Stimulated activated effector memory CD8-positive, alpha-beta T cell treated with anti-CD3 and anti-CD28 coated beads, Interleukin-12 subunit alpha, Interleukin-12 subunit beta, amount 100 ng/mL, for 72 hours (primary cell): Measurements from ENCODE around the gene MT1X.
"Not testable (repeated sequence)": the region's sequence is repeated elsewhere in the genome, so short reads cannot be mapped to it uniquely, and the experiment has no call there.

Experiments
- ATAC-seq: fragments of 150-1000 bp; cut with Tn5 transposase; 2 replicates; pipeline ENCODE4 v1.10.0; 2021
- DNase-seq, 2 donors: peaks; one replicate each; pipeline ENCODE4 v3.0.0; 2021 to 2022; ENCODE audit warnings: low spot score in 2 of 2
- H3K27ac Mint-ChIP-seq: one replicate; pipeline ENCODE4 v1.8.0; 2022; ENCODE audit warnings: mild to moderate bottlenecking, mixed read lengths
- H3K36me3 Mint-ChIP-seq: one replicate; pipeline ENCODE4 v1.8.0; 2022; ENCODE audit warnings: mild to moderate bottlenecking, mixed read lengths
- H3K4me1 Mint-ChIP-seq: one replicate; pipeline ENCODE4 v1.8.0; 2022; ENCODE audit warnings: mixed read lengths
- H3K4me3 Mint-ChIP-seq: one replicate; pipeline ENCODE4 v1.8.0; 2022; ENCODE audit warnings: mild to moderate bottlenecking, mixed read lengths
- H3K9me3 Mint-ChIP-seq: one replicate; pipeline ENCODE4 v1.8.0; 2022; ENCODE audit warnings: mixed read lengths

MT1X gene

GRCh38 chr16:56709443-56710040 is 27.3 kb downstream of the MT1X start:
- no peaks in the 10 kb centered on the region for H3K36me3 Mint-ChIP-seq
- peaks cover 36% of the 10 kb centered on the region for H3K4me1 Mint-ChIP-seq
- H3K4me3 Mint-ChIP-seq: peak overlapping the region; percentile 70
- ATAC-seq (peak; percentile 48), DNase-seq (no peak)
- H3K9me3 Mint-ChIP-seq: no peaks in the 10 kb centered on the region
- peak overlapping the region; percentile 88 for H3K27ac Mint-ChIP-seq

- H3K9me3 Mint-ChIP-seq: no peaks in the 10 kb centered on the region
Measured at GRCh38 chr16:56710181-56710737, 28.0 kb downstream of the MT1X start.

GRCh38 chr16:56711862-56712261 is 29.6 kb downstream of the MT1X start:
- peaks cover 36% of the 10 kb centered on the region for H3K4me1 Mint-ChIP-seq
- no peaks in the 10 kb centered on the region for H3K36me3 Mint-ChIP-seq
- H3K27ac Mint-ChIP-seq: peak overlapping the region; percentile 11
- H3K9me3 Mint-ChIP-seq: no peaks in the 10 kb centered on the region
- DNase-seq (no peak), ATAC-seq (no peak)
- no peak overlapping the region for H3K4me3 Mint-ChIP-seq

More at GRCh38 chr16:56710181-56710737, 28.0 kb downstream of the MT1X start:
- DNase-seq (no peak), ATAC-seq (peak; percentile 48)
- H3K4me3 Mint-ChIP-seq: peak overlapping the region; percentile 70
- peak overlapping the region; percentile 88 for H3K27ac Mint-ChIP-seq
- H3K4me1 Mint-ChIP-seq: peaks cover 36% of the 10 kb centered on the region
- no peaks in the 10 kb centered on the region for H3K36me3 Mint-ChIP-seq

- Mint-ChIP-seq H3K36me3 (no peaks in the 10 kb centered on the region), H3K9me3 (no peaks in the 10 kb centered on the region), H3K4me3 (no peak overlapping the region), H3K27ac (no peak overlapping the region), H3K4me1 (peaks cover 26% of the 10 kb centered on the region)
- ATAC-seq: no peak
- DNase-seq: no peak
Measured at GRCh38 chr16:56713794-56714193, 31.5 kb downstream of the MT1X start.

- Mint-ChIP-seq H3K9me3 (no peaks in the 10 kb centered on the region), H3K4me1 (peaks cover 13% of the 10 kb centered on the region), H3K4me3 (no peak overlapping the region), H3K27ac (no peak overlapping the region), H3K36me3 (no peaks in the 10 kb centered on the region)
- ATAC-seq (no peak), DNase-seq (no peak)
Measured at GRCh38 chr16:56715126-56715525, 32.9 kb downstream of the MT1X start.

GRCh38 chr16:56716761-56717160 is 34.5 kb downstream of the MT1X start:
- Mint-ChIP-seq H3K27ac (peak overlapping the region; percentile 56), H3K4me3 (no peak overlapping the region), H3K9me3 (no peaks in the 10 kb centered on the region), H3K36me3 (no peaks in the 10 kb centered on the region), H3K4me1 (no peaks in the 10 kb centered on the region)
- DNase-seq (no peak), ATAC-seq (no peak)

GRCh38 chr16:56717532-56717931 is 35.3 kb downstream of the MT1X start:
- not testable (repeated sequence) for H3K27ac Mint-ChIP-seq, DNase-seq, H3K36me3 Mint-ChIP-seq, H3K4me1 Mint-ChIP-seq, H3K9me3 Mint-ChIP-seq, H3K4me3 Mint-ChIP-seq, ATAC-seq

GRCh38 chr16:56722200-56722842 is 40.1 kb downstream of the MT1X start:
- no peak overlapping the region for H3K27ac Mint-ChIP-seq
- no peak overlapping the region for H3K4me3 Mint-ChIP-seq
- H3K36me3 Mint-ChIP-seq: no peaks in the 10 kb centered on the region
- H3K9me3 Mint-ChIP-seq: no peaks in the 10 kb centered on the region
- ATAC-seq (no peak), DNase-seq (peak in 1 of 2 donors; percentile 23)
- no peaks in the 10 kb centered on the region for H3K4me1 Mint-ChIP-seq

GRCh38 chr16:56724191-56724590 is 41.9 kb downstream of the MT1X start:
- no peak for ATAC-seq
- Mint-ChIP-seq H3K36me3 (no peaks in the 10 kb centered on the region), H3K4me3 (no peak overlapping the region), H3K4me1 (peaks cover 7% of the 10 kb centered on the region), H3K27ac (no peak overlapping the region), H3K9me3 (no peaks in the 10 kb centered on the region)
- no peak for DNase-seq

- DNase-seq: no peak
- ATAC-seq: no peak
- H3K27ac Mint-ChIP-seq: no peak overlapping the region
- H3K36me3 Mint-ChIP-seq: no peaks in the 10 kb centered on the region
- H3K4me3 Mint-ChIP-seq: no peak overlapping the region
- no peaks in the 10 kb centered on the region for H3K9me3 Mint-ChIP-seq
- H3K4me1 Mint-ChIP-seq: peaks cover 14% of the 10 kb centered on the region
Measured at GRCh38 chr16:56726283-56726682, 44.0 kb downstream of the MT1X start.

- DNase-seq (no peak), ATAC-seq (no peak)
- Mint-ChIP-seq H3K27ac (no peak overlapping the region), H3K36me3 (no peaks in the 10 kb centered on the region), H3K4me1 (peaks cover 14% of the 10 kb centered on the region), H3K9me3 (no peaks in the 10 kb centered on the region), H3K4me3 (no peak overlapping the region)
Measured at GRCh38 chr16:56726926-56727325, 44.7 kb downstream of the MT1X start.

GRCh38 chr16:56728027-56728426 is 45.8 kb downstream of the MT1X start:
- DNase-seq (no peak), ATAC-seq (no peak)
- Mint-ChIP-seq H3K9me3 (no peaks in the 10 kb centered on the region), H3K36me3 (no peaks in the 10 kb centered on the region), H3K4me1 (peaks cover 14% of the 10 kb centered on the region), H3K4me3 (no peak overlapping the region), H3K27ac (no peak overlapping the region)

- no peak for ATAC-seq
- H3K27ac Mint-ChIP-seq: no peak overlapping the region
- no peak for DNase-seq
- H3K4me3 Mint-ChIP-seq: no peak overlapping the region
- no peaks in the 10 kb centered on the region for H3K9me3 Mint-ChIP-seq
- H3K36me3 Mint-ChIP-seq: no peaks in the 10 kb centered on the region
- H3K4me1 Mint-ChIP-seq: peaks cover 14% of the 10 kb centered on the region
Measured at GRCh38 chr16:56728980-56729734, 46.9 kb downstream of the MT1X start.

- Mint-ChIP-seq H3K4me1 (peaks cover 14% of the 10 kb centered on the region), H3K4me3 (no peak within 1 kb of the TSS), H3K36me3 (no peaks in the 10 kb centered on the region), H3K9me3 (no peaks in the 10 kb centered on the region), H3K27ac (no peak within 1 kb of the TSS)
- peak; percentile 95 for ATAC-seq
- DNase-seq: peak; percentile 74 to 91
Measured at GRCh38 chr16:56729735-56730662, 47.7 kb downstream of the MT1X start, which contains the start of gene NUP93. NUP93 (plus strand) TSS chr16:56730129; CDS start chr16:56748248, 18,119 bp downstream.

- no peak for ATAC-seq
- no peak overlapping the region for H3K4me3 Mint-ChIP-seq
- H3K27ac Mint-ChIP-seq: no peak overlapping the region
Measured at GRCh38 chr16:56732366-56732765, 50.1 kb downstream of the MT1X start.

More at GRCh38 chr16:56732366-56732765, 50.1 kb downstream of the MT1X start:
- Mint-ChIP-seq H3K4me1 (peaks cover 21% of the 10 kb centered on the region), H3K36me3 (peaks cover 4% of the 10 kb centered on the region), H3K9me3 (no peaks in the 10 kb centered on the region)
- peak in 1 of 2 donors; percentile 44 for DNase-seq
